GM12878 (cell line): ENCODE measurements around the gene LIN37. TPM values are rescaled to one million over a fixed set of nuclear protein-coding genes. Genes with fewer than 3 reads are reported as not detected.

Experiments
- BACH1 ChIP-seq: fragments of 450-650 bp; IDR thresholded peaks from 2 replicates; pipeline ENCODE4 v1.6.1; 2017; ENCODE audit warnings: mild to moderate bottlenecking, borderline replicate concordance
- CHD1 ChIP-seq: IDR thresholded peaks from 2 replicates; pipeline ENCODE4 v1.6.1; 2012; ENCODE audit warnings: low read depth, low read length, improper control_type of control experiment
- CREM ChIP-seq: IDR thresholded peaks from 2 replicates; pipeline ENCODE4 v1.6.1; 2014; ENCODE audit warnings: antibody characterized with exemption, low read depth
- FOXM1 ChIP-seq: IDR thresholded peaks from 2 replicates; pipeline ENCODE4 v1.6.1; 2012; ENCODE audit warnings: low read depth, mild to moderate bottlenecking, inconsistent platforms, low read length, moderate library complexity
- KDM1A ChIP-seq: fragments of 200-600 bp; sonication (generic); IDR thresholded peaks from 2 replicates; pipeline ENCODE4 v1.6.1; 2016; ENCODE audit warnings: borderline replicate concordance
- MTA3 ChIP-seq: IDR thresholded peaks from 2 replicates; pipeline ENCODE4 v1.6.1; 2012; ENCODE audit warnings: low read length, inconsistent platforms, borderline replicate concordance
- MXI1 ChIP-seq: fragments of 150-350 bp; IDR thresholded peaks from 2 replicates; pipeline ENCODE4 v1.6.1; 2011; ENCODE audit warnings: low read depth, mild to moderate bottlenecking, inconsistent platforms, low read length, improper control_type of control experiment
- NFIC ChIP-seq: IDR thresholded peaks from 2 replicates; pipeline ENCODE4 v1.6.1; 2012; ENCODE audit warnings: low read depth, mild to moderate bottlenecking, inconsistent platforms, low read length, moderate library complexity
- POLR2AphosphoS5 ChIP-seq: IDR thresholded peaks from 2 replicates; pipeline ENCODE4 v1.6.1; 2011; ENCODE audit warnings: mild to moderate bottlenecking, low read length, inconsistent platforms
- RAD51 ChIP-seq: fragments of 450-650 bp; IDR thresholded peaks from 2 replicates; pipeline ENCODE4 v1.6.1; 2016; ENCODE audit warnings: moderate library complexity, mild to moderate bottlenecking, inconsistent platforms
- SREBF2 ChIP-seq: IDR thresholded peaks from 2 replicates; pipeline ENCODE4 v1.6.1; 2012; ENCODE audit warnings: mild to moderate bottlenecking, low read length
- TCF12 ChIP-seq: IDR thresholded peaks from 2 replicates; pipeline ENCODE4 v1.6.1; 2011; ENCODE audit warnings: low read depth, mild to moderate bottlenecking, low read length
- ZNF217 ChIP-seq: fragments of 450-650 bp; IDR thresholded peaks from 2 replicates; pipeline ENCODE4 v1.6.1; 2017; ENCODE audit warnings: antibody characterized with exemption, mild to moderate bottlenecking
- polyA plus RNA-seq, 11 experiments: library from polyadenylated mRNA; depleted of rRNA in 4 of 11; unstranded in 6 of 11; stranded (reverse) in 5 of 11; fragments of >200 nt; fragmentation: Nextera tagmentation in 4 of 11; fragmentation: Illumina TruSeq in 1 of 11; extraction: Ambion mirVana in 4 of 11; extraction: Trizol in 1 of 11; gene quantifications; 1 replicate in 1 of 11; 2 replicates in 10 of 11; pipeline versions ENCODE4 v1.2.1 to v1.2.3, GENCODE V29; 2011 to 2016; ENCODE audit warnings: inconsistent platforms in 2 of 11, missing spikeins in 2 of 11, low read depth in 1 of 11
- total RNA-seq, 4 experiments: library from RNA; depleted of rRNA in 3 of 4; stranded (reverse); fragments of >200 nt in 3 of 4; fragmentation: Illumina TruSeq in 1 of 4; extraction: Trizol in 1 of 4; gene quantifications; 2 replicates each; pipeline versions ENCODE4 v1.2.1 to v1.2.3, GENCODE V29; 2013 to 2021
- TF ChIP-seq, protein P1 (sequence below): fragments of 450-650 bp; formaldehyde crosslinking; IDR thresholded peaks from 2 replicates; pipeline ENCODE4 v1.4.0; 2022; ENCODE audit warnings: mild to moderate bottlenecking, moderate library complexity
- TF ChIP-seq, protein P2 (sequence below): fragments of 450-650 bp; IDR thresholded peaks from 2 replicates; pipeline ENCODE4 v1.6.1; 2017; ENCODE audit warnings: mild to moderate bottlenecking, moderate library complexity
- TF ChIP-seq, protein P3 (sequence below): IDR thresholded peaks from 2 replicates; pipeline ENCODE4 v1.6.1; 2011; ENCODE audit warnings: borderline replicate concordance, low read depth, mild to moderate bottlenecking, moderate library complexity, low read length; ENCODE audit not compliant: insufficient read depth, poor library complexity, severe bottlenecking
- TF ChIP-seq, protein P4 (sequence below): IDR thresholded peaks from 2 replicates; pipeline ENCODE4 v1.6.1; 2012; ENCODE audit warnings: mild to moderate bottlenecking, low read depth, low read length

LIN37 gene
- total and polyA plus RNA-seq, 10 of the 15 experiments (the other 5 are each of a cell fraction or from before 2014, with no cell fraction given) = 0.69 to 11.9 (median 7.6) TPM

DNA sequence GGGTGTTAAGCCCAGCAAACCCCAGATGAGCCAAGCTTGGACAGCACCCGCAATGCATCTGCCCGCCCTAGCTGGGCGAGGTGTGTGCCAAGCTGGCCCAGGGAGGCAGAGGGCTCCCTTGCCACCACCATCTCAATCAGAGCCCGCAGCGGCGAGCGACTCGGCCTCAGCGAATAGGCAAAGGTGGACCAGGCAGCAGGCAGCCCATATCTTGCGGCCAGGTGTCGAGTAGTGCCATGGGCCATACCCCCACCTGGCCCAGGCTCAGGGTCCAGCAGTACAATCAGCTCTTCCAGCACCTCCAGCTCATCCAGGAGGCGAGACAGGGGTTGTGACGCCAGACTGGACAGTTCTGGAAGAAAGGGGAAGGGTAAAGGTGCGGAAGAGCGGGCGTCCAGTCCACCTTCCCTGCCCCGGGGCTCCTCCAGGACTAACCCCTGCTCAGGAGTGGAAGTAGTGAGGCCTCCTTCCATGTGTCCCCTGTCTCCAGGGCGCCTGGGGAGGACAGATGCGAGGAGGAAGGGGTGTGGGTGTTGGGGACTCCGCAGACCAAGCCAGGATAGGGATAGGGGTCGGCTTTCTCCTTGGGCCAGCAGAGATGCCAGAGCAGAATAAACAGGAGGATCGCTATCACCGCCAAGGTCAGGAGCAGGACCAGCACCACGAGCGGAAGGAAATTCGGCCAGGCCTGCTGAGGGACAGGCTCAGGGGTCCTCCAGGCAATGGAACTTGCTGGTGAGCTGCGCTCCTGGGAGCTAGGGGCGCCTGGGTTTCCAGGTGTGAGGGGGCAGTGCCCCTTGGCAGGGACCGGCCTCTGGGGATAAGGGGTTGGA is 8.9 kb upstream of the LIN37 start (continued):
- TF ChIP-seq, protein P1, sequence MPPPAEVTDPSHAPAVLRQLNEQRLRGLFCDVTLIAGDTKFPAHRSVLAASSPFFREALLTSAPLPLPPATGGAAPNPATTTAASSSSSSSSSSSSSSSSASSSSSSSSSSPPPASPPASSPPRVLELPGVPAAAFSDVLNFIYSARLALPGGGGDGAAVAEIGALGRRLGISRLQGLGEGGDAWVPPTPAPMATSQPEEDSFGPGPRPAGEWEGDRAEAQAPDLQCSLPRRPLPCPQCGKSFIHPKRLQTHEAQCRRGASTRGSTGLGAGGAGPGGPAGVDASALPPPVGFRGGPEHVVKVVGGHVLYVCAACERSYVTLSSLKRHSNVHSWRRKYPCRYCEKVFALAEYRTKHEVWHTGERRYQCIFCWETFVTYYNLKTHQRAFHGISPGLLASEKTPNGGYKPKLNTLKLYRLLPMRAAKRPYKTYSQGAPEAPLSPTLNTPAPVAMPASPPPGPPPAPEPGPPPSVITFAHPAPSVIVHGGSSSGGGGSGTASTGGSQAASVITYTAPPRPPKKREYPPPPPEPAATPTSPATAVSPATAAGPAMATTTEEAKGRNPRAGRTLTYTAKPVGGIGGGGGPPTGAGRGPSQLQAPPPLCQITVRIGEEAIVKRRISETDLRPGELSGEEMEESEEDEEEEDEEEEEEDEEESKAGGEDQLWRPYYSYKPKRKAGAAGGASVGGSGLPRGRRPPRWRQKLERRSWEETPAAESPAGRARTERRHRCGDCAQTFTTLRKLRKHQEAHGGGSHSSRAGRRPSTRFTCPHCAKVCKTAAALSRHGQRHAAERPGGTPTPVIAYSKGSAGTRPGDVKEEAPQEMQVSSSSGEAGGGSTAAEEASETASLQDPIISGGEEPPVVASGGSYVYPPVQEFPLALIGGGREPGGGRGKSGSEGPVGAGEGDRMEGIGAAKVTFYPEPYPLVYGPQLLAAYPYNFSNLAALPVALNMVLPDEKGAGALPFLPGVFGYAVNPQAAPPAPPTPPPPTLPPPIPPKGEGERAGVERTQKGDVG (CRISPR knock-in tag) = no peak
- TF ChIP-seq CHD1 (no peak), MXI1 (no peak), KDM1A (no peak), CREM (no peak), FOXM1 (no peak), SREBF2 (no peak), MTA3 (0 out of 2 replicates have a peak, but pooled peaks have one; percentile 49), TCF12 (no peak), RAD51 (no peak), NFIC (no peak), BACH1 (no peak), ZNF217 (no peak), POLR2AphosphoS5 (0 out of 2 replicates have a peak, but pooled peaks have one; percentile 12)
- TF ChIP-seq, protein P2, sequence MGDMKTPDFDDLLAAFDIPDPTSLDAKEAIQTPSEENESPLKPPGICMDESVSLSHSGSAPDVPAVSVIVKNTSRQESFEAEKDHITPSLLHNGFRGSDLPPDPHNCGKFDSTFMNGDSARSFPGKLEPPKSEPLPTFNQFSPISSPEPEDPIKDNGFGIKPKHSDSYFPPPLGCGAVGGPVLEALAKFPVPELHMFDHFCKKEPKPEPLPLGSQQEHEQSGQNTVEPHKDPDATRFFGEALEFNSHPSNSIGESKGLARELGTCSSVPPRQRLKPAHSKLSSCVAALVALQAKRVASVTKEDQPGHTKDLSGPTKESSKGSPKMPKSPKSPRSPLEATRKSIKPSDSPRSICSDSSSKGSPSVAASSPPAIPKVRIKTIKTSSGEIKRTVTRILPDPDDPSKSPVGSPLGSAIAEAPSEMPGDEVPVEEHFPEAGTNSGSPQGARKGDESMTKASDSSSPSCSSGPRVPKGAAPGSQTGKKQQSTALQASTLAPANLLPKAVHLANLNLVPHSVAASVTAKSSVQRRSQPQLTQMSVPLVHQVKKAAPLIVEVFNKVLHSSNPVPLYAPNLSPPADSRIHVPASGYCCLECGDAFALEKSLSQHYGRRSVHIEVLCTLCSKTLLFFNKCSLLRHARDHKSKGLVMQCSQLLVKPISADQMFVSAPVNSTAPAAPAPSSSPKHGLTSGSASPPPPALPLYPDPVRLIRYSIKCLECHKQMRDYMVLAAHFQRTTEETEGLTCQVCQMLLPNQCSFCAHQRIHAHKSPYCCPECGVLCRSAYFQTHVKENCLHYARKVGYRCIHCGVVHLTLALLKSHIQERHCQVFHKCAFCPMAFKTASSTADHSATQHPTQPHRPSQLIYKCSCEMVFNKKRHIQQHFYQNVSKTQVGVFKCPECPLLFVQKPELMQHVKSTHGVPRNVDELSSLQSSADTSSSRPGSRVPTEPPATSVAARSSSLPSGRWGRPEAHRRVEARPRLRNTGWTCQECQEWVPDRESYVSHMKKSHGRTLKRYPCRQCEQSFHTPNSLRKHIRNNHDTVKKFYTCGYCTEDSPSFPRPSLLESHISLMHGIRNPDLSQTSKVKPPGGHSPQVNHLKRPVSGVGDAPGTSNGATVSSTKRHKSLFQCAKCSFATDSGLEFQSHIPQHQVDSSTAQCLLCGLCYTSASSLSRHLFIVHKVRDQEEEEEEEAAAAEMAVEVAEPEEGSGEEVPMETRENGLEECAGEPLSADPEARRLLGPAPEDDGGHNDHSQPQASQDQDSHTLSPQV = no peak
- TF ChIP-seq, protein P3, sequence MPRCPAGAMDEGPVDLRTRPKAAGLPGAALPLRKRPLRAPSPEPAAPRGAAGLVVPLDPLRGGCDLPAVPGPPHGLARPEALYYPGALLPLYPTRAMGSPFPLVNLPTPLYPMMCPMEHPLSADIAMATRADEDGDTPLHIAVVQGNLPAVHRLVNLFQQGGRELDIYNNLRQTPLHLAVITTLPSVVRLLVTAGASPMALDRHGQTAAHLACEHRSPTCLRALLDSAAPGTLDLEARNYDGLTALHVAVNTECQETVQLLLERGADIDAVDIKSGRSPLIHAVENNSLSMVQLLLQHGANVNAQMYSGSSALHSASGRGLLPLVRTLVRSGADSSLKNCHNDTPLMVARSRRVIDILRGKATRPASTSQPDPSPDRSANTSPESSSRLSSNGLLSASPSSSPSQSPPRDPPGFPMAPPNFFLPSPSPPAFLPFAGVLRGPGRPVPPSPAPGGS = peak; percentile 50
- TF ChIP-seq, protein P4, sequence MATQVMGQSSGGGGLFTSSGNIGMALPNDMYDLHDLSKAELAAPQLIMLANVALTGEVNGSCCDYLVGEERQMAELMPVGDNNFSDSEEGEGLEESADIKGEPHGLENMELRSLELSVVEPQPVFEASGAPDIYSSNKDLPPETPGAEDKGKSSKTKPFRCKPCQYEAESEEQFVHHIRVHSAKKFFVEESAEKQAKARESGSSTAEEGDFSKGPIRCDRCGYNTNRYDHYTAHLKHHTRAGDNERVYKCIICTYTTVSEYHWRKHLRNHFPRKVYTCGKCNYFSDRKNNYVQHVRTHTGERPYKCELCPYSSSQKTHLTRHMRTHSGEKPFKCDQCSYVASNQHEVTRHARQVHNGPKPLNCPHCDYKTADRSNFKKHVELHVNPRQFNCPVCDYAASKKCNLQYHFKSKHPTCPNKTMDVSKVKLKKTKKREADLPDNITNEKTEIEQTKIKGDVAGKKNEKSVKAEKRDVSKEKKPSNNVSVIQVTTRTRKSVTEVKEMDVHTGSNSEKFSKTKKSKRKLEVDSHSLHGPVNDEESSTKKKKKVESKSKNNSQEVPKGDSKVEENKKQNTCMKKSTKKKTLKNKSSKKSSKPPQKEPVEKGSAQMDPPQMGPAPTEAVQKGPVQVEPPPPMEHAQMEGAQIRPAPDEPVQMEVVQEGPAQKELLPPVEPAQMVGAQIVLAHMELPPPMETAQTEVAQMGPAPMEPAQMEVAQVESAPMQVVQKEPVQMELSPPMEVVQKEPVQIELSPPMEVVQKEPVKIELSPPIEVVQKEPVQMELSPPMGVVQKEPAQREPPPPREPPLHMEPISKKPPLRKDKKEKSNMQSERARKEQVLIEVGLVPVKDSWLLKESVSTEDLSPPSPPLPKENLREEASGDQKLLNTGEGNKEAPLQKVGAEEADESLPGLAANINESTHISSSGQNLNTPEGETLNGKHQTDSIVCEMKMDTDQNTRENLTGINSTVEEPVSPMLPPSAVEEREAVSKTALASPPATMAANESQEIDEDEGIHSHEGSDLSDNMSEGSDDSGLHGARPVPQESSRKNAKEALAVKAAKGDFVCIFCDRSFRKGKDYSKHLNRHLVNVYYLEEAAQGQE = no peak
- TF ChIP-seq, all 136 proteins: peak for 4
